HG03575 (cell line): Measurements from ENCODE around the gene IPO4.
A peak's percentile ranks its signal among the peaks of the same experiment; 100 is the strongest.

ENCODE experiments used
- ATAC-seq: cut with Tn5 transposase; IDR thresholded peaks from one replicate; pipeline ENCODE4 v1.9.1; 2021; ENCODE audit not compliant: unreplicated experiment, insufficient number of reproducible peaks, low FRiP score; ENCODE audit errors: extremely low read depth

IPO4 gene

GRCh38 chr14:24195186-24196070 lies 6.8 kb upstream of the IPO4 start, which contains the start of gene TM9SF1:
Gene TM9SF1 (minus strand): TSS chr14:24195441. CDS start chr14:24195019, 422 bp downstream.
- ATAC-seq: peak; percentile 46

GRCh38 chr14:24194873-24195185 lies 6.2 kb upstream of the IPO4 start:
- no peak for ATAC-seq

GRCh38 chr14:24194186-24194872 lies 5.7 kb upstream of the IPO4 start:
- no peak for ATAC-seq

GRCh38 chr14:24192933-24193332 lies 4.3 kb upstream of the IPO4 start:
- no peak for ATAC-seq

GRCh38 chr14:24190416-24190815 lies 1.8 kb upstream of the IPO4 start:
- ATAC-seq: no peak

GRCh38 chr14:24189460-24189859 lies 844 bp upstream of the IPO4 start:
- no peak for ATAC-seq

- ATAC-seq: no peak
Measured at GRCh38 chr14:24189059-24189375, 401 bp upstream of the IPO4 start.

GRCh38 chr14:24187539-24187915 lies 1.1 kb downstream of the IPO4 start:
- no peak for ATAC-seq

GRCh38 chr14:24186831-24187538 lies 1.6 kb downstream of the IPO4 start:
- ATAC-seq: no peak

- ATAC-seq: no peak
Measured at GRCh38 chr14:24185741-24186140, 2.9 kb downstream of the IPO4 start.

- ATAC-seq: no peak
Measured at GRCh38 chr14:24185026-24185425, 3.6 kb downstream of the IPO4 start.

GRCh38 chr14:24184104-24184970 lies 4.3 kb downstream of the IPO4 start:
- no peak for ATAC-seq

- ATAC-seq: no peak
Measured at GRCh38 chr14:24183014-24183481, 5.6 kb downstream of the IPO4 start.

- ATAC-seq: no peak
Measured at GRCh38 chr14:24182110-24182882, 6.3 kb downstream of the IPO4 start.

GRCh38 chr14:24181371-24182077 lies 7.1 kb downstream of the IPO4 start:
- no peak for ATAC-seq

GRCh38 chr14:24179961-24180796 lies 8.4 kb downstream of the IPO4 start:
- ATAC-seq: no peak
